Tongue (tissue), 2 donors: ENCODE data around the gene CORO2B. TPM values are rescaled to one million over a fixed set of nuclear protein-coding genes. Genes with fewer than 3 reads are reported as not detected.
"Not testable (repeated sequence)": the region's sequence is repeated elsewhere in the genome, so short reads cannot be mapped to it uniquely, and the experiment has no call there.

Experiments used
- DNase-seq: peaks from one replicate; pipeline ENCODE4 v3.0.0-alpha.2; 2015
- total RNA-seq: library from RNA; depleted of rRNA; stranded (reverse); fragments of >200 nt; gene quantifications from one replicate; pipeline ENCODE4 v1.2.3, GENCODE V29; 2014

Gene CORO2B
- total RNA-seq, 1 donor from 2014 or later = 2.3 TPM

DNA sequence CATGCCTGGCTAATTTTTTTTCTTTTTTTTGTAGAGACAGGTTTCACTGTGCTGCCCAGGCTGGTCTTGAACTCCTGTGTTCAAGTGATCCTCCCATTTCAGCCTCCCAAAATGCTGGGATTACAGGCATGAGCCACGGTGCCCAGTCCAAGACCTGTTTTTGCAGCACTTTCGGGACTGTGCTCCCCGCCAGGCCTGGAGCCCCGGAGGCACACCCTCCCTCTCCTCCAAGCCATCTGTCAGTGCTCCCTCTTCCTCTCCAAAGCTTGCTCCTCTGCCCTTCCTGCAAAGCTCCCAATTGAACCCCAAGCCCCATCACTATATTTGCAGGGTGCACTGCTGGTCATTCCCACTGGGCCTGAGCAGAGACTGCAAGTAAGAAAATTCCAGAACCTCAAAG, 98.1 kb downstream of the CORO2B start:
- no peak for DNase-seq

- DNase-seq = no peak
Measured at GRCh38 chr15:68677996-68678395, 99.2 kb downstream of the CORO2B start.

- DNase-seq = no peak
Measured at GRCh38 chr15:68678746-68679145, 100.0 kb downstream of the CORO2B start.

DNA sequence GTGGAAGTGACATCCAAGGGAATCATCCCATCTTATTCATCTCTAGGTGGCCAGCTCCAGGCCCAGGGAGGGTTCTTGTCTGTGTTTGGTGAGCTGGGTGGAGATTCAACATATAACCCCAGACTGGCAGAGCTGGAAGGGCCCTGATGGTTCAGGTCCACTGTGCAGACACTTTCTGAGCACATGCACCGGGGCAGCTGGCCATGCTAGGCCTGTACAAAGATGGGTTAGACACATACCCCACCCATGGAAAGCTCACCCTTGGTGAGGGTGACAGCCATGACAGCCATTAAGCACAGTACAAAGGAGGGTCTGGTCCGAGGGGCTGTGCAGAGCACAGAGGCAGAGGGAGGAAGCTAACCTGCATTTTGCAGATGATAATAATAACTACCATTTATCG, 100.4 kb downstream of the CORO2B start:
- no peak for DNase-seq

- peak; percentile 38 for DNase-seq
Measured at GRCh38 chr15:68679961-68680371, 101.2 kb downstream of the CORO2B start.

DNA sequence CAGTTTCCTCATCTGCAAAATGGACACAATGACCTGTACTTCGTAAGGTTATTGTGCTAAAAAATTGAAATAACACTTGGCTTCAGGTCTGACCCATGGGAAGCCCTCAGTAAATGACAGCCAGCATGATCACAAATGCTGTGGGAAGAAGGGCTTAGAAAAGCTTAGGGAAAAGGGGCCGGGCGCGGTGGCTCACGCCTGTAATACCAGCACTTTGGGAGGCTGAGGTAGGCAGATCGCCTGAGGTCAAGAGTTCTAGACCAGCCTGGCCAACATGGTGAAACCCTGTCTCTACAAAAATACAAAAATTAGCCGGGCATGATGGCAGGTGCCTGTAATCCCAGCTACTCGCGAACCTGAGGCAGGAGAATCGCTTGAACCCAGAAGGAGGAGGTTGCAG, 102.0 kb downstream of the CORO2B start:
- DNase-seq = not testable (repeated sequence)

- no peak for DNase-seq
Measured at GRCh38 chr15:68681836-68682235, 103.0 kb downstream of the CORO2B start.

DNA sequence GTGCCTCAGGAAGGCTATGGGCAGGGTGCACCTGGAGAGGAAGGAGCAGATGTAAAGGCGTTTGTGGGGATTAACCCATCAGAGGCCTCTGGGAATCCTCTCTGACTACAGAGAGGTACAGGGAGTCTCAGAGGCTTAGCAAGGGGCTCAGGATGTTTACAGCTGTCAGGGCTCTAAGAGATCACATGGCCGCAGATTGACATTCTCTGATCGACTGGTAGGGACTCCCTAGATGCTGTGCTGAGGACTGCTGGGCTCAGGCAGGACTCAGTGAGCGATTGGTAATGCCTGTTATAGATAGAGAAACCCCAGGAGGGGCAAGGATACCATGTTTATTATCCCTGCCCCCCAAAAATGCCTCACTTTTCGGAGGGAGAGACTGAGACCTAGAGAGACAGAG, 103.5 kb downstream of the CORO2B start:
- DNase-seq = peak; percentile 51

DNA sequence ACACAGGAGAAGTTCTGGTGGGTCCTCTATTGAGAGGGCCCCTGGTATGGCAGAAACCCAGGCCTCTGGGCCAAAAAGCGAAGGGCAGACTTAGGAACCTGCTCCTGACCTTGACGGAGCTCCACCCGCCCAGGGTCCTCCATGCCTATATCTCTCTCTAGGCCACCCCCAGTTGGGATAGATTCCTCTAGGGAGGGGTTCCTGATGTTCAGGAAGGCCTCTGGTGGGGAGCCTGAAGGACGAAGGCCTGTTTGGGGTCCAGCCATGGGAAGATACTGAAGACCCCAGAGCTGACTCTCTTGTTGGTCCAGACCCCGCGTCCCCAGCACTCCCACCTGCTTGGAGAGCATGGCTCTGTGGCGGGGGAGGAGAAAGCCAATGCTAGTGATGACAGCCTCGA, 104.2 kb downstream of the CORO2B start:
- DNase-seq = no peak

DNA sequence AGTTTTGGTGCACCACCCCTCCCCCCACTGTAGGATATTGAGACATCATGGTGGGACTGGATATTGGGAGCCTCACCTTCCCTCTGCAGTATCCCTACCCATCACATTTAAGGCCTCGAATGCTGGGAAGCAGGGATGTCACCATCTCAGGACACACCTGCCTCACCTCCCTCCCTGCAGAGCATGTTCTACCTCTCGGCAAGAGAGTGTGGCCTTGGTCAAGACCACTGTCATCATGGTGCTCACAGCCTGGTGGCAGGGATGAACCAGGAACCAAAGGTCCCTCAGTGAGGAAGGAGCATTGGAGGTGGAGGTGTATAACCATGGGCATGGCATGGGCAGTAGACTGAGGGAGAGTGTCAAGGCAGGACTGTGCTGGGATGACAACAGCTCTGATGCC, 104.8 kb downstream of the CORO2B start:
- no peak for DNase-seq

GRCh38 chr15:68684476-68684875, 105.7 kb downstream of the CORO2B start:
- DNase-seq = no peak

- no peak for DNase-seq
Measured at GRCh38 chr15:68687136-68687735, 108.4 kb downstream of the CORO2B start.

DNA sequence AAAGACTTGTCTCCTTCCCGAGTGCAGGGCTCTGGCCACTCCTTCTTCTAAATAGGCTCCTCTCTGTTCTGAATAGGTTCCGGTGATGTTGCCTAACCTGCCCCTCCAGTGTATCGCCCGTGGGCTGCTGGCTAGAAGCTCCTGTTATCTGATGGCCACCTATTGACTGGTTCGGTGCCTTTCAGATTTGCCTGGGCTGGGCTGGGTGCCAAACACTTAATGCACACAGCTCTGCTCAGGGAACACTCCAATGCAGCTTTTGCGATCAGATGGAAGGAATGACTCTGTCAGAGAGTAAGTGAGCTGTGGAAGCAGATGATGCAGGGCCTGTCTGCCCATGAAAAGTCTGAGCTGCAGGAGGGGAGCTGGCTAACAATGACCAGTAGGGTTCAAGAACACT, 112.9 kb downstream of the CORO2B start:
- peak; percentile 44 for DNase-seq

GRCh38 chr15:68693071-68693470, 114.3 kb downstream of the CORO2B start:
- no peak for DNase-seq

DNA sequence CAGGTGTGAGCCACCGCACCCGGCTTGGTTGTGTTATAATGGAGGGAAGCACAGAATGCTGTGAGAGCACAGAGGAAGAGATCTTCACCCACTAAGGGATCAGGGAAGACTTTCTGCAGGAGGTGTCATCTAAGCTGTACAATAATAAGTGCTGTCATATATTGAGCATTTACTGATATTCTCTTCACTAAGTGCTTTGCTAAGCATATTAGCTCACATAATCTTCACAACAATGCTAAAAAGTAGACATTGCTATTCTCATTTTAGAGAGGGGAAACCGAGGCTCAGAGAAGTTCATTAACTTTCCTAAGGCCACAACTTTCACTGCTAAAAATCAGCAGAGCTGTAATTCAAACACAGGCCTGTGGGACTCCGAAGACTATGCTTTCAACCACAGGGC, 115.3 kb downstream of the CORO2B start:
- DNase-seq = no peak

- DNase-seq = no peak
Measured at GRCh38 chr15:68695061-68695595, 116.3 kb downstream of the CORO2B start.

GRCh38 chr15:68696414-68697363, 117.9 kb downstream of the CORO2B start:
- DNase-seq = no peak

GRCh38 chr15:68697711-68698690, 119.2 kb downstream of the CORO2B start:
- DNase-seq = no peak

DNA sequence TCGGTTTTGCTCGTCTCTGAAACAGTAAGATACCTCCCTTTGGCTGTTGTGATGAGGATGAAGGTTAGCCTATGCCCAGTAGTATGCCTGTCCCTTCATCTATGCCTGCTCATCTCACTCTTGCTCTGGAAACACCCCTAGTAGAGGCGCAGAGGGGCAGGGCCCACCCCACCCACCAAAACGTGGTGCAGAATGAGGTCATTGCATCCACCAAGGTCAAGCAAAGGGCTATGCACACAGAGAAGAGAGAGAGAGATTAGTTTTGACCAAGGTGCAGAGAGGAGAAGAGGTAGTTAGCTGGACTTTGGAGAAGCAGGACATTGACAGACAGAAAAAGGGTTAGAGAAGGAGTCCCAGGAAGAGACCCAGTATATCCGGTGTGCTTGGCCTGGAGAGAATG, 119.9 kb downstream of the CORO2B start:
- no peak for DNase-seq

DNA sequence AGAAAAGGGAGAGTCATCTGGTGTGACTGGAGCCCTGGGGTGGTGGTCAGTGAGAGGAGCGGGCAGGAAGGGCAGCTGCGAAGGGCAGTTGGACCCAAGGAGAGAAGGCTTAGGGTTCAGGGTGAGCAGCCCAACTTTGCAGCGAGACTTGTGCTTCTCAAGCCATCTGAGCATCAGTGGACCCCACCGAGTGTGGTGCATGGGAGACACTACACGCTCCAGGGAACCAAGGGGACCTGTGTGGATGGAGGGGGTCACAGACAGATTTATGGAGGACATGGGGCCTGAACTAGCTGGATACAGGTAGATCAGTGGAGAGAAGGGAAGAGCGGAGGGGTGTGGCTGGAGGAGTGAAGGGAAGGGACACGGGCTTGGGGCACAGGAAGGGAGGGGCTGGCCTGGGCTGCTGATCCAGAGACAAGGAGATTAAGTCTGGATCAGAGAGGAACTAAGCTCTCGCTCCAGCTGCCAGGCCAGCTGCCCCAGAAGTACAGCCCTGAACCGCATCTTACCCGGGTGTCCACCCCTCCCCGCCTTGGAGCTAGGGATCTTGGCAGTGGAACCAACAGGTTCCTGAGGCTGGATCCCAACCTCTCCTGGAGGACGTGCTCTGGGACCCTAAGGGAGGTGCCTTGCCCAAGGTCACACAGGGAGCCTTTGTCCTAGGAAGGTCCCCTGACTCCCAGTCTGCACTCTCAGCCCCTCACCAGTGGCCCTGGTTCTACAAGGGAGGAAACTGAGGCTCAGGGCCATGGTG, 120.5 kb downstream of the CORO2B start:
- DNase-seq = peak; percentile 84

DNA sequence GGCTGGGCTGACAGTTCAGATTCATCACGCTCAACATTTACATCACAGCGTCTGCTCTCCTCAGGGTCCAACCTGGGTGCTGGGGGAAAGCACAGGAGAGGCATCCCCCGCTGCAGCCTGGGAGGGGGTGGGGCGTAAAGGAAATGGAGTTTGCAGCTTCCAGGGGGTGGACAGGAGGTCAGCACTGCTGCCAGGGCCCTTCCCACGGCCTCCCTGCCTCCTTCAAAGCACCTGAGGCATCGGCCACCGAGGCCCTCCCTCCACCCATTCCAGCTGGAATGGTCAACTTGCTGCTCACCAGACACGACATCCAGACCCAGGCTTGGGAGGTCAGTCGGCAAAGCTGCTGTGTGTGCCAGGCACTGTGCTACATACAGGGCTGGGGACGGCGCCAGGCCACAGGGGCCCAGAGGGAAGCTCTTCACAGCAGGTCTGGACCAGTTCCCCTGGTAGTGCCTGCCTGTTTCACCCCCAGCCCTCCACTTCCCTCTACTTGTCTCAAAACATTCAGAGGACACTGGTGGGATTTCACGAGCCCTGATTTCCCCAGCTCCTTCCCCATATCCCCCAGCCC, 121.2 kb downstream of the CORO2B start:
- DNase-seq = no peak
